GM19099 (cell line): Measurements from ENCODE around the gene RASAL1.

Experiments used
- POLR2A ChIP-seq: IDR thresholded peaks from 3 replicates; pipeline ENCODE4 v1.6.1; 2011; ENCODE audit warnings: low read depth; ENCODE audit not compliant: insufficient read length; ENCODE audit errors: extremely low read depth

RASAL1 gene

GRCh38 chr12:113136990-113137511 lies 1.5 kb upstream of the RASAL1 start:
- no peak for TF ChIP-seq POLR2A

GRCh38 chr12:113136128-113136989 lies 798 bp upstream of the RASAL1 start:
- TF ChIP-seq POLR2A: no peak

GRCh38 chr12:113134521-113134951 lies 1.0 kb downstream of the RASAL1 start:
- no peak for TF ChIP-seq POLR2A

- TF ChIP-seq POLR2A: no peak
Measured at GRCh38 chr12:113134071-113134470, 1.5 kb downstream of the RASAL1 start.

GRCh38 chr12:113133666-113134065 lies 1.9 kb downstream of the RASAL1 start:
- no peak for TF ChIP-seq POLR2A

GRCh38 chr12:113133036-113133435 lies 2.5 kb downstream of the RASAL1 start:
- TF ChIP-seq POLR2A: no peak

- no peak for TF ChIP-seq POLR2A
Measured at GRCh38 chr12:113131556-113131955, 4.0 kb downstream of the RASAL1 start.

- TF ChIP-seq POLR2A: no peak
Measured at GRCh38 chr12:113130457-113131135, 5.0 kb downstream of the RASAL1 start.

GRCh38 chr12:113129664-113130456 lies 5.7 kb downstream of the RASAL1 start:
- TF ChIP-seq POLR2A: no peak

- TF ChIP-seq POLR2A: no peak
Measured at GRCh38 chr12:113128802-113129663, 6.5 kb downstream of the RASAL1 start.

- TF ChIP-seq POLR2A: no peak
Measured at GRCh38 chr12:113127791-113128199, 7.8 kb downstream of the RASAL1 start.

- TF ChIP-seq POLR2A: no peak
Measured at GRCh38 chr12:113120670-113121370, 14.7 kb downstream of the RASAL1 start.

GRCh38 chr12:113119980-113120669 lies 15.4 kb downstream of the RASAL1 start:
- no peak for TF ChIP-seq POLR2A
